ENCODE data around the gene C2orf81. TPM values are rescaled to one million over a fixed set of nuclear protein-coding genes. Genes with fewer than 3 reads are reported as not detected.

The C2orf81 gene
- total RNA-seq, 1 donor from 2014 or later: 2.1 TPM

- H3K4me3 ChIP-seq (ENCODE audit: insufficient read depth, low read depth, low read length): no peak overlapping the region
- Mint-ChIP-seq H3K9me3 (ENCODE audit: unreplicated experiment) (no peaks in the 10 kb centered on the region), H3K4me1 (ENCODE audit: low read depth, unreplicated experiment) (peaks cover 4% of the 10 kb centered on the region), H3K36me3 (ENCODE audit: low read depth, unreplicated experiment) (no peaks in the 10 kb centered on the region), H3K27me3 (ENCODE audit: low read depth, unreplicated experiment) (no peaks in the 10 kb centered on the region), H3K4me3 (ENCODE audit: unreplicated experiment) (no peak overlapping the region), H3K27ac (ENCODE audit: unreplicated experiment) (no peak overlapping the region)
- H3K27me3 ChIP-seq (ENCODE audit: insufficient read depth, low read length): no peaks in the 10 kb centered on the region
- no peak overlapping the region for H3K9ac ChIP-seq (ENCODE audit: low read length)
- DNase-seq (ENCODE audit: low read depth): no peak
- no peaks in the 10 kb centered on the region for H3K9me3 ChIP-seq (ENCODE audit: insufficient read depth, low read depth, low read length)
- H3K4me2 ChIP-seq (ENCODE audit: low read length): no peak overlapping the region
- H3K79me2 ChIP-seq (ENCODE audit: insufficient read depth, low read length): peaks cover 33% of the 10 kb centered on the region
- H3K36me3 ChIP-seq (ENCODE audit: insufficient read depth, low read length): no peaks in the 10 kb centered on the region
- no peak for TF ChIP-seq CTCF (IDR thresholded peaks at IDR 0.05; ENCODE audit: insufficient read depth, low read depth, low read length)
- TF ChIP-seq EZH2 (IDR thresholded peaks at IDR 0.05; ENCODE audit: insufficient read depth, low read length): no peak
- no peak overlapping the region for H2AFZ ChIP-seq (ENCODE audit: low read depth, low read length)
- peaks cover 22% of the 10 kb centered on the region for H4K20me1 ChIP-seq (ENCODE audit: insufficient read depth, low read length)
- peaks cover 5% of the 10 kb centered on the region for H3K4me1 ChIP-seq (ENCODE audit: insufficient read depth, low read length)
- no peak overlapping the region for H3K27ac ChIP-seq (ENCODE audit: low read depth, low read length)
- no peak for FAIRE-seq
These were observed 27.9 kb downstream of the C2orf81 start for GRCh38 chr2:74393525-74393924.

GRCh38 chr2:74392449-74392743 is 29.0 kb downstream of the C2orf81 start:
- H3K9me3 ChIP-seq (ENCODE audit: insufficient read depth, low read depth, low read length): no peaks in the 10 kb centered on the region
- peak overlapping the region; percentile 97 for H2AFZ ChIP-seq (ENCODE audit: low read depth, low read length)
- no peak for TF ChIP-seq EZH2 (IDR thresholded peaks at IDR 0.05; ENCODE audit: insufficient read depth, low read length)
- TF ChIP-seq CTCF (IDR thresholded peaks at IDR 0.05; ENCODE audit: insufficient read depth, low read depth, low read length): no peak
- H3K9ac ChIP-seq (ENCODE audit: low read length): peak overlapping the region; percentile 98
- no peak for FAIRE-seq
- peaks cover 33% of the 10 kb centered on the region for H4K20me1 ChIP-seq (ENCODE audit: insufficient read depth, low read length)
- Mint-ChIP-seq H3K36me3 (ENCODE audit: low read depth, unreplicated experiment) (no peaks in the 10 kb centered on the region), H3K9me3 (ENCODE audit: unreplicated experiment) (no peaks in the 10 kb centered on the region), H3K4me1 (ENCODE audit: low read depth, unreplicated experiment) (peaks cover 4% of the 10 kb centered on the region), H3K27ac (ENCODE audit: unreplicated experiment) (no peak overlapping the region), H3K4me3 (ENCODE audit: unreplicated experiment) (peak overlapping the region; percentile 72), H3K27me3 (ENCODE audit: low read depth, unreplicated experiment) (no peaks in the 10 kb centered on the region)
- peaks cover 45% of the 10 kb centered on the region for H3K79me2 ChIP-seq (ENCODE audit: insufficient read depth, low read length)
- H3K36me3 ChIP-seq (ENCODE audit: insufficient read depth, low read length): no peaks in the 10 kb centered on the region
- peaks cover 12% of the 10 kb centered on the region for H3K4me1 ChIP-seq (ENCODE audit: insufficient read depth, low read length)
- H3K27me3 ChIP-seq (ENCODE audit: insufficient read depth, low read length): no peaks in the 10 kb centered on the region
- H3K4me3 ChIP-seq (ENCODE audit: insufficient read depth, low read depth, low read length): peak overlapping the region; percentile 92
- H3K27ac ChIP-seq (ENCODE audit: low read depth, low read length): no peak overlapping the region
- no peak for DNase-seq (ENCODE audit: low read depth)
- H3K4me2 ChIP-seq (ENCODE audit: low read length): peak overlapping the region; percentile 92

- DNase-seq (ENCODE audit: low read depth): peak; percentile 58
- peak overlapping the region; percentile 99 for H3K27ac ChIP-seq (ENCODE audit: low read depth, low read length)
- Mint-ChIP-seq H3K4me1 (ENCODE audit: low read depth, unreplicated experiment) (peaks cover 4% of the 10 kb centered on the region), H3K9me3 (ENCODE audit: unreplicated experiment) (no peaks in the 10 kb centered on the region), H3K27me3 (ENCODE audit: low read depth, unreplicated experiment) (no peaks in the 10 kb centered on the region), H3K36me3 (ENCODE audit: low read depth, unreplicated experiment) (no peaks in the 10 kb centered on the region), H3K27ac (ENCODE audit: unreplicated experiment) (peak overlapping the region; percentile 98), H3K4me3 (ENCODE audit: unreplicated experiment) (peak overlapping the region; percentile 72)
- H4K20me1 ChIP-seq (ENCODE audit: insufficient read depth, low read length): peaks cover 39% of the 10 kb centered on the region
- H3K9ac ChIP-seq (ENCODE audit: low read length): peak overlapping the region; percentile 98
- no peaks in the 10 kb centered on the region for H3K27me3 ChIP-seq (ENCODE audit: insufficient read depth, low read length)
- peak overlapping the region; percentile 92 for H3K4me2 ChIP-seq (ENCODE audit: low read length)
- FAIRE-seq: no peak
- H2AFZ ChIP-seq (ENCODE audit: low read depth, low read length): peak overlapping the region; percentile 97
- TF ChIP-seq CTCF (IDR thresholded peaks at IDR 0.05; ENCODE audit: insufficient read depth, low read depth, low read length) (peak; percentile 99), EZH2 (IDR thresholded peaks at IDR 0.05; ENCODE audit: insufficient read depth, low read length) (no peak)
- no peaks in the 10 kb centered on the region for H3K36me3 ChIP-seq (ENCODE audit: insufficient read depth, low read length)
- H3K79me2 ChIP-seq (ENCODE audit: insufficient read depth, low read length): peaks cover 51% of the 10 kb centered on the region
- H3K4me3 ChIP-seq (ENCODE audit: insufficient read depth, low read depth, low read length): peak overlapping the region; percentile 92
- H3K9me3 ChIP-seq (ENCODE audit: insufficient read depth, low read depth, low read length): no peaks in the 10 kb centered on the region
- H3K4me1 ChIP-seq (ENCODE audit: insufficient read depth, low read length): peaks cover 16% of the 10 kb centered on the region
These were observed 29.6 kb downstream of the C2orf81 start for GRCh38 chr2:74391580-74392448.
